ENCODE measurements around the gene TNIP2. TPM values are rescaled to one million over a fixed set of nuclear protein-coding genes. Genes with fewer than 3 reads are reported as not detected.

Gene TNIP2
- total RNA-seq, 2 donors from 2014 or later = 43.6 to 61.3 TPM

DNA sequence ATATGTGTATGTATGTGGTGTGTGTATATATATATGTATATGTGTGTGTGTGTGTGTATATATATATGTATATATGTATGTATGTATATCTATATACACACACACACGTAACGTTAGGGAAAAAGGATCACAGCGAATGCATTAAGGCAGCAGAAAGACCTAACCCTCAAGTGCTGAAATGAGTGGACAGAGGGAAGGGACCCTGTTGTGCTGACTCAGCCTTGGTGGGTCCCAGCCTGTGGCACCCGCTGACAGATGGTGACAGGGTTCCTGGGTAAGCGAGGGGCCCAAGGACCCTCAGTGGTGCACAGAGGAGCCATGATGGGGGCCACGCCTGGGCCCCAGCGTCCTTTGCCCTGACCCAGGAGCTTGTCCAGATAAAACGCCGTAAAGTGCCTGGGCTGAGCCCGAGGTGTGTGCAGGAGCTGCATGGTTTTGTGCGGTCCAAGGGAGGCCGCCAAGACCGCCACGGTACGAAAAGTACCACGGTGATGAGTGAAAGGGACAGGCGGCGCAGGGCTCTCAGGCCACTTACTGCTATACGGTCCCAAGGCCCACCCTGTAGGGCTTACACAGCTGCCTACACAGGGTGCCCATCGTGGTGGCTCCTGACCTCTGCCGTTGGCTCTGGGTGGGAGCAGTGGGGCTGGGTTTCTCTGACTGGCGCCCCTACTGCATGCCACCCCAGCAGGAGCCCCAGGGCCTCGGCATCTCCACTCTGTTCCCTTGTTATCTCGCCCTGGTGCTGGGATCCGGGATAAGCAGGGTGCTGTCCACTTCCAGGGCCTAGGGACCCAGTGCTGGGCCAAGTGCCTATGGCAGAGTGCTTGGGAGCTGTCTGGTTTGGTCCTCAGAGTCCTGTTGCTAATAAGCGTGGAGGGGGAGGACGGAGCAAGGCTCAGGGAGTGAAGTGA is 46.7 kb upstream of the TNIP2 start:
- no peak for DNase-seq
- peak overlapping the region; percentile 11 for H3K27ac ChIP-seq
- no peaks in the 10 kb centered on the region for H3K27me3 ChIP-seq
- intact Hi-C loops (cut with DNase I) = no loop called here
- no peaks in the 10 kb centered on the region for H3K36me3 ChIP-seq
- TF ChIP-seq, protein P1, sequence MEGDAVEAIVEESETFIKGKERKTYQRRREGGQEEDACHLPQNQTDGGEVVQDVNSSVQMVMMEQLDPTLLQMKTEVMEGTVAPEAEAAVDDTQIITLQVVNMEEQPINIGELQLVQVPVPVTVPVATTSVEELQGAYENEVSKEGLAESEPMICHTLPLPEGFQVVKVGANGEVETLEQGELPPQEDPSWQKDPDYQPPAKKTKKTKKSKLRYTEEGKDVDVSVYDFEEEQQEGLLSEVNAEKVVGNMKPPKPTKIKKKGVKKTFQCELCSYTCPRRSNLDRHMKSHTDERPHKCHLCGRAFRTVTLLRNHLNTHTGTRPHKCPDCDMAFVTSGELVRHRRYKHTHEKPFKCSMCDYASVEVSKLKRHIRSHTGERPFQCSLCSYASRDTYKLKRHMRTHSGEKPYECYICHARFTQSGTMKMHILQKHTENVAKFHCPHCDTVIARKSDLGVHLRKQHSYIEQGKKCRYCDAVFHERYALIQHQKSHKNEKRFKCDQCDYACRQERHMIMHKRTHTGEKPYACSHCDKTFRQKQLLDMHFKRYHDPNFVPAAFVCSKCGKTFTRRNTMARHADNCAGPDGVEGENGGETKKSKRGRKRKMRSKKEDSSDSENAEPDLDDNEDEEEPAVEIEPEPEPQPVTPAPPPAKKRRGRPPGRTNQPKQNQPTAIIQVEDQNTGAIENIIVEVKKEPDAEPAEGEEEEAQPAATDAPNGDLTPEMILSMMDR (IDR thresholded peaks at IDR 0.05) = no peak
- no peak overlapping the region for H3K4me3 ChIP-seq
- H3K4me1 ChIP-seq = peaks cover 66% of the 10 kb centered on the region
- H3K9me3 ChIP-seq = no peaks in the 10 kb centered on the region
- peak overlapping the region; percentile 27 to 34 for H3K9ac ChIP-seq (ENCODE audit: low read depth in 2 of 2, low read length in 2 of 2)

DNA sequence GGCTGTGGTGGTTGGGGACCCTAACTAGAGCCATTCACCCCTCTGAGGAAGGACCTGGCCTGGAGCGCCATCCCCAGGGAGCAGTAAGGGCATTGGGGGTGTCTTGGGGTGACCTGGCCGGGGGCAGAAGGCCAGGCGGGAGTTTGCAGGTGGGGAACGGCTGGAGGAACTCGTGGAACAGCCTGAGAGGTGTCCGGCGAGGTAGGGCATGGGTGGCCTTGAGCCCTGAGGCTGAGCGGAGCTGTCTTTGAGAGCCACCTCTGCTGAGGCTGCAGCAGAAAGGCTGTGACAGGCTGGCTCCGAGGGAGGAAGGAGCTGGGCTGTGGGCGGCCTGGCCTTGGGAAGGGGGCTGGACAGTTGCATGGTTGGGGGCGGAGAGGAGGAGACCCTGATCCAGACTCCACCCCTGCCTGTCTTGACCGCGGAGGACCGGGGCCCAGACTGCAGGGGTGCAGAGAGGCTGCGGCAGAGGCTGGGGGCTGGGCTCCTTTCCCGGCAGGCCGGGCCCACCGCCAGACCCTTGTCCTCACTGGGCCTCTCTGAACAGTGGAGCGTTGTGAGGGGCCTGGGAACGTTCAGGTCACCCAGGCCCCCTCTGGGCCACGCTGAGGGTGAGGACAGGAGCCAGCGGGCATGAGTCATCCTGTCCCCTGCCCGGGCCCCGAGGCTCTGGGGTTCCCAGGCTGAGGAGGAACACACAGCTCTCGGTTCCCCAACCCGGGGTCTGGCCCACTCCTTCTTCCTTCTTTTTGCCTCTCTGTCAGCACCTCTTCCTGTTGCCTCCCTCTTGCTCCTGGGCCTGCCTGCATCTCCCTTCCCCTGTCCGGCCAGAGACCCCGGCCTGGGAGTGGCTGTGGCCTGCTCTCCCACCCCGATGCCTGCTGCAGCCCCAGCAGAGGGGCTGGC is 44.8 kb upstream of the TNIP2 start:
- Histone ChIP-seq H3K4me3 (no peak overlapping the region), H3K27ac (peak overlapping the region; percentile 73), H3K27me3 (no peaks in the 10 kb centered on the region), H3K9ac (ENCODE audit: low read depth in 2 of 2, low read length in 2 of 2) (peak overlapping the region; percentile 46 to 57), H3K9me3 (no peaks in the 10 kb centered on the region), H3K4me1 (peaks cover 67% of the 10 kb centered on the region), H3K36me3 (no peaks in the 10 kb centered on the region)
- intact Hi-C loops (cut with DNase I) = no loop called here
- peak; percentile 56 for DNase-seq
- TF ChIP-seq, protein P1 (IDR thresholded peaks at IDR 0.05) = no peak

DNA sequence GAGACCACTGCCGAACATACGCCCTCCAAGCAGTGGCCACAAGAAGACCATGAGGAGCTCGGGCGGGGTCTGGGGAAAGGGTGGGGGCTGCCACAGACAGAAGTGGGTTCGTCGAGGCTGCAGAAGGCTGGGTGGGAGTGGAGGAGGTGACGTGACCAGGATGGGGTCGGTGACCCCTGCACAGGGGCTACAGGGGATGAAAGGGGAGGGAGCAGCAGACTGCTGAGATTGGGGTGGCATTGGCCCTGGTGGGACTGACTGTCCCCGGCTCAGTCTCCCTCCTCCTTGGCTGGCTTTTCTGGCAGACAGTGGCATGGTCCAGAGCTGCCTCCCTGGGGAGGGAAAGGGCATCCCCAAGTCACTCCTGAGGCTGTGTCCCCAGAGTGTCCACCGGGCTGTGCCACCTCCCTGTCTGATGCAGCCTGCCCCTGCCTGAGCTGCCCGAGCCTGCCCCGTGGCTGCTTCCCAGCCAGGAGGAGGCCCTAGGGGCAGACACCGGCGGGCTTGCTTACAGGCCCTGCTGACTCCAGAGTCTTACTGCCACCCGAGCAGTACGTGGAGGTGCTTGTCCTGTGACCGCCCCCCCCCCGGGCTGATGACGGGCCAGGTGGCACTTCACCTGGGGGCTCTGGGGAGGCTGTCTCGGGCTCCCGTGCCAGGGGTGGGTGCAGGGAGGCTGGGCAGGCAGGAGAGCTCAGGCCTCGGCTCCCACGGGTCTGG is 44.0 kb upstream of the TNIP2 start:
- Histone ChIP-seq H3K27me3 (no peaks in the 10 kb centered on the region), H3K9me3 (no peaks in the 10 kb centered on the region), H3K4me3 (no peak overlapping the region), H3K36me3 (no peaks in the 10 kb centered on the region), H3K27ac (peak overlapping the region; percentile 73), H3K4me1 (peaks cover 62% of the 10 kb centered on the region), H3K9ac (ENCODE audit: low read depth in 2 of 2, low read length in 2 of 2) (peak overlapping the region; percentile 57 to 58)
- intact Hi-C loops (cut with DNase I) = no loop called here
- peak; percentile 21 for DNase-seq
- TF ChIP-seq, protein P1 (IDR thresholded peaks at IDR 0.05) = no peak

DNA sequence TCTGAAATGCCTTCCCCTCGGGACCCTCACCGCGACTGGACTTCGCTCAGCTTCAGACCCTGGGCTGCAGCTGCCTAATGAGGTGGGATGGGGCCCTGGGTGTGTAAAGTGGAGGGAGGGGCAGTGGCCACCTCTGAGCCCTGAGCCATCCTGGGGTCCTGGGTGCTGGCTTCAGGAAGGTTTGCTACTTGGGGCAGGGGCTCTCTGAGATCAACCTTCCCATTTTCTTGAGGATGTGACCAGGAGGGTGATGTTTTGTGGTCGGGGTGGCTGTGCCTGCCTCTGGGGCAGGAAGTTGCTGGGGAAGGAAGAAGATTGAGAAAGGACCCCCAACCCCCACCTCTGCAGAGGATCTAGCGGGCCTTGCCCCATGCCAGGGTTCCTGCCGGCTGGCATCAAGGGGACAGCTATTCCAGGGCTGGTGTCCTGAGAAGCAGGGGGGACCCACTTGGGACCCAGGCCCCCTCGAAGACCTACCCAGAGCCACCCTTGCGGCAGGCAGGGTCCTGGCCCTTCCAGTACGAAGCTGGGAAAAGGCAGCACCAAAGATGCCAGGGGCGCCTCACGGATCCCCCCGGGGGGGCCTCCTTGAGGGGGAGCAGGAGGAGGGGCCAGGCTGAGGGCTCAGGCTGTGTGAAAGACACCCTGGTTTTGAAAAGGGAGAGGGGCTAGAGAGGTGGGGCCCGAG is 43.2 kb upstream of the TNIP2 start:
- Histone ChIP-seq H3K36me3 (no peaks in the 10 kb centered on the region), H3K4me3 (no peak overlapping the region), H3K9ac (ENCODE audit: low read depth in 2 of 2, low read length in 2 of 2) (peak overlapping the region; percentile 40 to 58), H3K4me1 (peaks cover 59% of the 10 kb centered on the region), H3K9me3 (no peaks in the 10 kb centered on the region), H3K27ac (peak overlapping the region; percentile 73), H3K27me3 (no peaks in the 10 kb centered on the region)
- intact Hi-C loops (cut with DNase I) = no loop called here
- peak; percentile 27 for DNase-seq
- TF ChIP-seq, protein P1 (IDR thresholded peaks at IDR 0.05) = no peak
